ENCODE results near the gene TOGARAM2. TPM values are rescaled to one million over a fixed set of nuclear protein-coding genes. Genes with fewer than 3 reads are reported as not detected.

The TOGARAM2 gene
- total and polyA plus RNA-seq, 10 of the 15 experiments (the other 5 are each of a cell fraction or from before 2014, with no cell fraction given), result 0.01 to 0.06 (median 0.03) TPM; not detected in 7

DNA sequence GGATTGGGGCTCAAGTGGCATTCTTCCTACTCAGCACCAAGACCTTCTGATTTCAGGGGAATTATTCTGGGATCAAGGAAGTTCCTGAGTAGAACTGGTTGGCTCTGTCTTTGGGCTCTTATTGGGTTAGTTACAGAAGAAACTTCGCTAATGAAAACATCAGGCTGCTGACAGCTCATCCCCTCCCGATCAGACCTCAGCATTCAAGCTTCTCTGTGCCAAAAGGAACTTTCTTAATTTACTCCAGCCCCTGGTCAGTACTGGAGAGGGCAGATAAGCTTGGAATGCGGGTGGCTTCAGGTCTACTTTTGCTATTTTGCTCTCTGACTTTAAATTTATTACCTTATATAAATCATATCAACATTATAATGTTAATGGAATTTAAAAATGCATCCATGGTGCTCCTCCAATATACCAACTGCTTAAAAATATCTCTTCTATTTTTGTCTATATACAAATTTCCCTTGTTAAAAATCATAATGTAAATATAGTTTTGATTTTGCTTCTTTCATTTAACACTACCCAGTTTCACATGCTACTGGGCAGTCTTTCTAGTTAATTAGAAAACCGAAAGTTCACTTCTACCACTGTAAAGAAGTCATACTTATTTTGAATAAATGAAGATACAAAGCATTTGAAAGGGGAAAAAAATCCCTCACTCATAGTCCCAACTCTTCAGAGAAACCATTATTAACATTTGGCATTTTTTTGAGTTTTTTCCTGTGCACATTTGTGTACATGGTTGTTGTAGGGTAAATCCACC lies 58.8 kb downstream of the TOGARAM2 start:
- ChIA-PET POLR2A (no interaction called here), SMC1A (ENCODE audit: uncharacterized antibody, unreplicated experiment) (interaction anchor here (0.9 to 1.2 kb wide), 3 partner anchors 25 to 69 kb away, joined by 3 to 4 read pairs (median 3); no protein-coding TSS in a partner anchor), RAD21 (ENCODE audit: unreplicated experiment) (no interaction called here), CTCF (no interaction called here)
- no peak overlapping the region for H3K4me3 ChIP-seq
- BruUV-seq (replicated peaks), result no TSS peak
- intact Hi-C loops (cut with micrococcal nuclease; ENCODE audit: unreplicated experiment), result no loop called here
- peak; percentile 89 for ATAC-seq
- DNase-seq (ENCODE audit: low read depth, low spot score), result no peak
- H2AFZ ChIP-seq (ENCODE audit: control insufficient read depth, low read depth, low read length), result peak overlapping the region; percentile 20
- in situ Hi-C loops (cut with MboI), result no loop called here
- H3K27me3 ChIP-seq (replicated peaks in 1 of 2; ENCODE audit: control insufficient read depth in 2 of 2, insufficient read depth in 2 of 2, low read length in 1 of 2), result no peaks in the 10 kb centered on the region
- H3K9ac ChIP-seq (ENCODE audit: control insufficient read depth, insufficient read depth, low read length), result no peak overlapping the region
- no peaks in the 10 kb centered on the region for H3K9me3 ChIP-seq (replicated peaks; ENCODE audit: control insufficient read depth, insufficient read depth, low read length)
- peaks cover 12% of the 10 kb centered on the region for H3K4me1 ChIP-seq (ENCODE audit: control insufficient read depth, insufficient read depth, low read length)
- H3K4me2 ChIP-seq (ENCODE audit: control insufficient read depth, insufficient read depth), result peak overlapping the region; percentile 51; the same call in 1 of the 2 replicates
- H3K27ac ChIP-seq (ENCODE audit: control insufficient read depth, insufficient read depth), result no peak overlapping the region
- TF ChIP-seq MTA2 (IDR thresholded peaks at IDR 0.05; ENCODE audit: low read depth) (peak; percentile 54; the same call in 1 of the 2 replicates), CREB1 (IDR thresholded peaks at IDR 0.05; ENCODE audit: low read depth) (no peak), SP1 (IDR thresholded peaks at IDR 0.05; ENCODE audit: low read depth, low read length) (no peak), ZNF24 (IDR thresholded peaks at IDR 0.05) (peak; percentile 13; the same call in 1 of the 2 replicates), BHLHE40 (IDR thresholded peaks at IDR 0.05; ENCODE audit: borderline replicate concordance in 1 of 2, low read depth in 2 of 2, low read length in 1 of 2) (no peak), IKZF1 (conservative IDR thresholded peaks at IDR 0.05) (0 out of 2 replicates have a peak, but pooled peaks have one; percentile 14)
- H4K20me1 ChIP-seq (ENCODE audit: control insufficient read depth, insufficient read depth), result no peaks in the 10 kb centered on the region
- 73% methylated on average over 4 of the region's 4 CpGs for WGBS (ENCODE audit: insufficient coverage, insufficient replicate concordance, low lambda C conversion rate, missing lambda C conversion rate)
- H3K36me3 ChIP-seq (ENCODE audit: control insufficient read depth in 2 of 2, insufficient read depth in 2 of 2, low read length in 1 of 2), result no peaks in the 10 kb centered on the region
- FAIRE-seq, result no peak
- no peaks in the 10 kb centered on the region for H3K79me2 ChIP-seq (ENCODE audit: control insufficient read depth, insufficient read depth, low read length)

DNA sequence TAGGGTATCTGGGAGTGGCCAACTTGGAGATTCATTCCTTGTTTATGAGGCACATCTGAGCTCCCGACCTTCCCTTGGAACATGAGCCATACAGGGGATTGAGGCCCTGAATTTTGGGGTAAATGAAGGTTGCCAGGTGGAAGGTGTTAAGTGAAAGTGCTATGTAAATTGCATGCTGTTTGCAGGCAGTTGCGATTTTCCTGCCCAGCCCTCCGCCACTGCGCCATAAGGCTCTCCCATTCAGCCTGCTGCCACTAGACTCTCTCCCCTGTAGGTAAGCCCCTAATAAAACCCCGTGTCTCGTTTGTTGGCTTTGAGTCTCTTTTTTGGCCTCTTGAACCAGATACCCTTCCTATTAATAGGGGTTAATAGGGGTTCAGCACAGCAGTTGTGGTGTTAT lies 59.5 kb downstream of the TOGARAM2 start:
- no peak overlapping the region for H3K4me3 ChIP-seq
- H3K36me3 ChIP-seq (ENCODE audit: control insufficient read depth in 2 of 2, insufficient read depth in 2 of 2, low read length in 1 of 2), result no peaks in the 10 kb centered on the region
- no peaks in the 10 kb centered on the region for H3K27me3 ChIP-seq (replicated peaks in 1 of 2; ENCODE audit: control insufficient read depth in 2 of 2, insufficient read depth in 2 of 2, low read length in 1 of 2)
- CTCF ChIA-PET, result no interaction called here
- no TSS peak for BruUV-seq (replicated peaks)
- H3K79me2 ChIP-seq (ENCODE audit: control insufficient read depth, insufficient read depth, low read length), result no peaks in the 10 kb centered on the region
- RAD21 ChIA-PET (ENCODE audit: unreplicated experiment), result no interaction called here
- WGBS (ENCODE audit: insufficient coverage, insufficient replicate concordance, low lambda C conversion rate, missing lambda C conversion rate), result 80% methylated on average over 6 of the region's 6 CpGs
- H3K27ac ChIP-seq (ENCODE audit: control insufficient read depth, insufficient read depth), result no peak overlapping the region
- H3K9ac ChIP-seq (ENCODE audit: control insufficient read depth, insufficient read depth, low read length), result no peak overlapping the region
- no peak for FAIRE-seq
- no peaks in the 10 kb centered on the region for H3K9me3 ChIP-seq (replicated peaks; ENCODE audit: control insufficient read depth, insufficient read depth, low read length)
- no peaks in the 10 kb centered on the region for H4K20me1 ChIP-seq (ENCODE audit: control insufficient read depth, insufficient read depth)
- intact Hi-C loops (cut with micrococcal nuclease; ENCODE audit: unreplicated experiment) (no loop called here), in situ Hi-C loops (cut with MboI) (no loop called here)
- POLR2A ChIA-PET, result no interaction called here
- SMC1A ChIA-PET (ENCODE audit: uncharacterized antibody, unreplicated experiment), result no interaction called here
- H2AFZ ChIP-seq (ENCODE audit: control insufficient read depth, low read depth, low read length), result peak overlapping the region; percentile 20
- DNase-seq (ENCODE audit: low read depth, low spot score), result no peak
- ATAC-seq, result peak; percentile 53
- peaks cover 12% of the 10 kb centered on the region for H3K4me1 ChIP-seq (ENCODE audit: control insufficient read depth, insufficient read depth, low read length)
- H3K4me2 ChIP-seq (ENCODE audit: control insufficient read depth, insufficient read depth), result peak overlapping the region; percentile 51; the same call in 1 of the 2 replicates
- TF ChIP-seq SIX5 (IDR thresholded peaks at IDR 0.05; ENCODE audit: low read depth, low read length, severe bottlenecking), result no peak
- TF ChIP-seq TCF7 (IDR thresholded peaks at IDR 0.05; ENCODE audit: borderline replicate concordance), result no peak
- TF ChIP-seq, protein P1, sequence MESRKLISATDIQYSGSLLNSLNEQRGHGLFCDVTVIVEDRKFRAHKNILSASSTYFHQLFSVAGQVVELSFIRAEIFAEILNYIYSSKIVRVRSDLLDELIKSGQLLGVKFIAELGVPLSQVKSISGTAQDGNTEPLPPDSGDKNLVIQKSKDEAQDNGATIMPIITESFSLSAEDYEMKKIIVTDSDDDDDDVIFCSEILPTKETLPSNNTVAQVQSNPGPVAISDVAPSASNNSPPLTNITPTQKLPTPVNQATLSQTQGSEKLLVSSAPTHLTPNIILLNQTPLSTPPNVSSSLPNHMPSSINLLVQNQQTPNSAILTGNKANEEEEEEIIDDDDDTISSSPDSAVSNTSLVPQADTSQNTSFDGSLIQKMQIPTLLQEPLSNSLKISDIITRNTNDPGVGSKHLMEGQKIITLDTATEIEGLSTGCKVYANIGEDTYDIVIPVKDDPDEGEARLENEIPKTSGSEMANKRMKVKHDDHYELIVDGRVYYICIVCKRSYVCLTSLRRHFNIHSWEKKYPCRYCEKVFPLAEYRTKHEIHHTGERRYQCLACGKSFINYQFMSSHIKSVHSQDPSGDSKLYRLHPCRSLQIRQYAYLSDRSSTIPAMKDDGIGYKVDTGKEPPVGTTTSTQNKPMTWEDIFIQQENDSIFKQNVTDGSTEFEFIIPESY (IDR thresholded peaks at IDR 0.05), result peak; percentile 76; the same call in 1 of the 2 replicates
- no peak for TF ChIP-seq BCL3 (IDR thresholded peaks at IDR 0.05; ENCODE audit: borderline replicate concordance, insufficient read depth, low read depth, low read length, poor library complexity, severe bottlenecking)
- peak; percentile 37; the same call in 1 of the 3 replicates for TF ChIP-seq POU2F2 (IDR thresholded peaks at IDR 0.05; ENCODE audit: borderline replicate concordance, low read depth, low read length)
- TF ChIP-seq RELB (IDR thresholded peaks at IDR 0.05; ENCODE audit: low read depth), result no peak
